PFSK-1 (cell line): Measurements from ENCODE around the gene FGD2.

Experiments
- FOXP2 ChIP-seq: optimal IDR thresholded peaks from 2 replicates; pipeline ENCODE3; 2011; ENCODE audit warnings: borderline replicate concordance, control low read depth, inconsistent platforms; ENCODE audit not compliant: insufficient read depth; ENCODE audit errors: extremely low read length, extremely low read depth
- POLR2AphosphoS5 ChIP-seq: IDR thresholded peaks from 2 replicates; pipeline ENCODE4 v1.6.1; 2012; ENCODE audit warnings: low read depth, mild to moderate bottlenecking, control low read depth, low read length, moderate library complexity
- SIN3A ChIP-seq: IDR thresholded peaks from 2 replicates; pipeline ENCODE4 v1.6.1; 2012; ENCODE audit warnings: mild to moderate bottlenecking, low read length, moderate library complexity, borderline replicate concordance; ENCODE audit not compliant: insufficient read depth
- TAF1 ChIP-seq: IDR thresholded peaks from 2 replicates; pipeline ENCODE4 v1.6.1; 2012; ENCODE audit warnings: low read length, control low read depth, borderline replicate concordance; ENCODE audit not compliant: insufficient read depth
- TF ChIP-seq, protein P1 (sequence below), 2 experiments: IDR thresholded peaks; 2 replicates each; pipeline versions ENCODE4 v1.6.1 to v1.8.0; 2011 to 2012; ENCODE audit warnings: low read depth in 2 of 2, low read length in 2 of 2, control low read depth in 1 of 2, inconsistent platforms in 1 of 2, mild to moderate bottlenecking in 1 of 2, moderate library complexity in 1 of 2; ENCODE audit not compliant: insufficient read depth in 1 of 2

The FGD2 gene

DNA sequence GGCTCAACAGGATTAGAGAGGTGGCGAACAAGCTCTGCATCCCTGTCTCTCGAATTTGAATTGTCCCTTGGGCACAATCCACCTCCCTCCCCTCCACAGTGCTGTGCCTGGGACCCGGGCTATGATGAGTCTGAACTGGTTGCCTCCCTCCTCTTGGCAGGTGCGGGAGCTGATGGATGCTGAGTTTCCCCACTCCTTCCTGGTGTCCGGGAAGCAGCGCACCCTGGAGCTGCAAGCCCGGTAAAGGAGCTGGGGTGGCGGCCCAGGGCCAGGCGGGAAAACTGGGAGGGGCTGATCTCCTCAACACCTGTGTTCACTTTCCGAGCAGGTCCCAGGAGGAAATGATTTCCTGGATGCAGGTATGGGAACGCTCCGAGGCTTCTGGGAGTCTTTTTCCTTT is 14.9 kb downstream of the FGD2 start:
- TF ChIP-seq FOXP2: no peak
- no peak for TF ChIP-seq SIN3A
- no peak for TF ChIP-seq POLR2AphosphoS5
- TF ChIP-seq, protein P1, sequence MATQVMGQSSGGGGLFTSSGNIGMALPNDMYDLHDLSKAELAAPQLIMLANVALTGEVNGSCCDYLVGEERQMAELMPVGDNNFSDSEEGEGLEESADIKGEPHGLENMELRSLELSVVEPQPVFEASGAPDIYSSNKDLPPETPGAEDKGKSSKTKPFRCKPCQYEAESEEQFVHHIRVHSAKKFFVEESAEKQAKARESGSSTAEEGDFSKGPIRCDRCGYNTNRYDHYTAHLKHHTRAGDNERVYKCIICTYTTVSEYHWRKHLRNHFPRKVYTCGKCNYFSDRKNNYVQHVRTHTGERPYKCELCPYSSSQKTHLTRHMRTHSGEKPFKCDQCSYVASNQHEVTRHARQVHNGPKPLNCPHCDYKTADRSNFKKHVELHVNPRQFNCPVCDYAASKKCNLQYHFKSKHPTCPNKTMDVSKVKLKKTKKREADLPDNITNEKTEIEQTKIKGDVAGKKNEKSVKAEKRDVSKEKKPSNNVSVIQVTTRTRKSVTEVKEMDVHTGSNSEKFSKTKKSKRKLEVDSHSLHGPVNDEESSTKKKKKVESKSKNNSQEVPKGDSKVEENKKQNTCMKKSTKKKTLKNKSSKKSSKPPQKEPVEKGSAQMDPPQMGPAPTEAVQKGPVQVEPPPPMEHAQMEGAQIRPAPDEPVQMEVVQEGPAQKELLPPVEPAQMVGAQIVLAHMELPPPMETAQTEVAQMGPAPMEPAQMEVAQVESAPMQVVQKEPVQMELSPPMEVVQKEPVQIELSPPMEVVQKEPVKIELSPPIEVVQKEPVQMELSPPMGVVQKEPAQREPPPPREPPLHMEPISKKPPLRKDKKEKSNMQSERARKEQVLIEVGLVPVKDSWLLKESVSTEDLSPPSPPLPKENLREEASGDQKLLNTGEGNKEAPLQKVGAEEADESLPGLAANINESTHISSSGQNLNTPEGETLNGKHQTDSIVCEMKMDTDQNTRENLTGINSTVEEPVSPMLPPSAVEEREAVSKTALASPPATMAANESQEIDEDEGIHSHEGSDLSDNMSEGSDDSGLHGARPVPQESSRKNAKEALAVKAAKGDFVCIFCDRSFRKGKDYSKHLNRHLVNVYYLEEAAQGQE (IDR thresholded peaks at IDR 0.05; ENCODE audit: insufficient read depth in 1 of 2, low read depth in 2 of 2, low read length in 2 of 2): no peak
- TF ChIP-seq TAF1: no peak

DNA sequence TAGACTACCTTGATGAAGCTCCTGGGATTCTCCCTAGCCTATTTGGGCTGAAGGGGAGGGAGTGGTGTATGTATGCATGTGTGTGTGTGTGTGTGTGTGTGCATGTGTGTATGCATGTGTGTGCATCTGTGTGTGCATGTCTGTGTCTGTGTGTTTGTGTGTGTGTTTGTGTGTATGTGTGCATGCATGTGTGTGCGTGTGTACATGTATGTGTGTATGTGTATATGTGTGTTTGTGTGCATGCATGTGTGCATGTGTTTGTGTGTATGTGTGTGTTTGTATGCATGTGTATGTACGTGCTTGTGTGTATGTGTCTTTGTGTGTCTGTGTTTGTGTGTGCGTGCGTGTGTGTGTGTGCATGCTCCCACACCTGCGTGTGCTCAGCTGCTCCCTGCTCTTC is 15.4 kb downstream of the FGD2 start:
- TF ChIP-seq FOXP2 (no peak), POLR2AphosphoS5 (no peak), SIN3A (no peak), TAF1 (no peak)
- TF ChIP-seq, protein P1 (IDR thresholded peaks at IDR 0.05; ENCODE audit: insufficient read depth in 1 of 2, low read depth in 2 of 2, low read length in 2 of 2): no peak

- TF ChIP-seq FOXP2 (no peak), SIN3A (no peak), POLR2AphosphoS5 (no peak), TAF1 (no peak)
- TF ChIP-seq, protein P1 (IDR thresholded peaks at IDR 0.05; ENCODE audit: insufficient read depth in 1 of 2, low read depth in 2 of 2, low read length in 2 of 2): no peak
Observed at GRCh38 chr6:37021356-37022129, 16.1 kb downstream of the FGD2 start.

GRCh38 chr6:37022135-37022863 is 16.8 kb downstream of the FGD2 start:
- no peak for TF ChIP-seq POLR2AphosphoS5
- TF ChIP-seq FOXP2: no peak
- TF ChIP-seq, protein P1 (IDR thresholded peaks at IDR 0.05; ENCODE audit: insufficient read depth in 1 of 2, low read depth in 2 of 2, low read length in 2 of 2): no peak
- no peak for TF ChIP-seq TAF1
- TF ChIP-seq SIN3A: no peak
